GM19324 (cell line): ENCODE results near the gene MYH11.
"Not testable (repeated sequence)": the region's sequence is repeated elsewhere in the genome, so short reads cannot be mapped to it uniquely, and the experiment has no call there.

Experiments
- ATAC-seq: cut with Tn5 transposase; IDR thresholded peaks from one replicate; pipeline ENCODE4 v1.9.1; 2021; ENCODE audit warnings: mild to moderate bottlenecking, moderate library complexity; ENCODE audit not compliant: unreplicated experiment, low FRiP score

Gene MYH11

GRCh38 chr16:15691046-15691445 is 165.8 kb downstream of the MYH11 start:
- ATAC-seq = no peak

- ATAC-seq = no peak
Measured at GRCh38 chr16:15690296-15690695, 166.5 kb downstream of the MYH11 start.

- ATAC-seq = no peak
Measured at GRCh38 chr16:15689290-15689689, 167.5 kb downstream of the MYH11 start.

- no peak for ATAC-seq
Measured at GRCh38 chr16:15686287-15686686, 170.5 kb downstream of the MYH11 start.

- ATAC-seq = no peak
Measured at GRCh38 chr16:15682105-15682570, 174.7 kb downstream of the MYH11 start.

GRCh38 chr16:15677447-15677846 is 179.4 kb downstream of the MYH11 start:
- ATAC-seq = no peak

GRCh38 chr16:15676506-15676905 is 180.3 kb downstream of the MYH11 start:
- no peak for ATAC-seq

GRCh38 chr16:15674571-15674970 is 182.3 kb downstream of the MYH11 start:
- ATAC-seq = no peak

- no peak for ATAC-seq
Measured at GRCh38 chr16:15672514-15673167, 184.2 kb downstream of the MYH11 start.

- ATAC-seq = not testable (repeated sequence)
Measured at GRCh38 chr16:15672127-15672513, 184.7 kb downstream of the MYH11 start.

GRCh38 chr16:15671530-15672117 is 185.2 kb downstream of the MYH11 start:
- ATAC-seq = no peak

GRCh38 chr16:15667091-15667742 is 189.6 kb downstream of the MYH11 start:
- ATAC-seq = no peak

GRCh38 chr16:15665107-15665506 is 191.7 kb downstream of the MYH11 start:
- no peak for ATAC-seq

- no peak for ATAC-seq
Measured at GRCh38 chr16:15660203-15660601, 196.6 kb downstream of the MYH11 start.

GRCh38 chr16:15658556-15658955 is 198.3 kb downstream of the MYH11 start:
- ATAC-seq = no peak

GRCh38 chr16:15658149-15658548 is 198.7 kb downstream of the MYH11 start:
- ATAC-seq = no peak

- not testable (repeated sequence) for ATAC-seq
Measured at GRCh38 chr16:15655561-15655960, 201.3 kb downstream of the MYH11 start.

GRCh38 chr16:15654591-15654990 is 202.2 kb downstream of the MYH11 start:
- ATAC-seq = no peak

GRCh38 chr16:15653227-15653626 is 203.6 kb downstream of the MYH11 start:
- ATAC-seq = no peak
